T-helper 17 cell (primary cell): Measurements from ENCODE around the gene P4HB. TPM values are rescaled to one million over a fixed set of nuclear protein-coding genes. Genes with fewer than 3 reads are reported as not detected.
"Not testable (repeated sequence)": the region's sequence is repeated elsewhere in the genome, so short reads cannot be mapped to it uniquely, and the experiment has no call there.

ENCODE experiments used
- ATAC-seq: fragments of 150-1000 bp; cut with Tn5 transposase; 2 replicates; pipeline ENCODE4 v1.10.0; 2021; ENCODE audit warnings: mild to moderate bottlenecking, moderate library complexity
- DNase-seq, 3 donors: peaks; one replicate each; pipeline versions ENCODE4 v3.0.0 to v3.0.0-alpha.2; 2020 to 2021
- H3K9me3 ChIP-seq: one replicate; pipeline ENCODE4 v1.7.0; 2013; ENCODE audit warnings: low read length, mild to moderate bottlenecking; ENCODE audit not compliant: control insufficient read depth, poor library complexity, severe bottlenecking
- H3K27ac Mint-ChIP-seq: one replicate; pipeline ENCODE4 v1.8.0; 2022; ENCODE audit warnings: mild to moderate bottlenecking, moderate library complexity, mixed read lengths
- H3K27me3 Mint-ChIP-seq: one replicate; pipeline ENCODE4 v1.8.0; 2022; ENCODE audit warnings: mixed read lengths
- H3K36me3 Mint-ChIP-seq: one replicate; pipeline ENCODE4 v1.8.0; 2022; ENCODE audit warnings: low read depth, mixed read lengths
- H3K4me1 Mint-ChIP-seq: one replicate; pipeline ENCODE4 v1.8.0; 2022; ENCODE audit warnings: mild to moderate bottlenecking, mixed read lengths
- H3K4me3 Mint-ChIP-seq: one replicate; pipeline ENCODE4 v1.8.0; 2022; ENCODE audit warnings: mild to moderate bottlenecking, moderate library complexity, mixed read lengths
- total RNA-seq, 4 donors: library from RNA in 2 of 4; stranded (reverse) in 2 of 4; gene quantifications; one replicate each; pipeline ENCODE4 v1.2.3 and lab custom pipeline; 2022 to 2026

The P4HB gene
- total RNA-seq, 2 donors from 2014 or later = 281 to 320 TPM

DNA sequence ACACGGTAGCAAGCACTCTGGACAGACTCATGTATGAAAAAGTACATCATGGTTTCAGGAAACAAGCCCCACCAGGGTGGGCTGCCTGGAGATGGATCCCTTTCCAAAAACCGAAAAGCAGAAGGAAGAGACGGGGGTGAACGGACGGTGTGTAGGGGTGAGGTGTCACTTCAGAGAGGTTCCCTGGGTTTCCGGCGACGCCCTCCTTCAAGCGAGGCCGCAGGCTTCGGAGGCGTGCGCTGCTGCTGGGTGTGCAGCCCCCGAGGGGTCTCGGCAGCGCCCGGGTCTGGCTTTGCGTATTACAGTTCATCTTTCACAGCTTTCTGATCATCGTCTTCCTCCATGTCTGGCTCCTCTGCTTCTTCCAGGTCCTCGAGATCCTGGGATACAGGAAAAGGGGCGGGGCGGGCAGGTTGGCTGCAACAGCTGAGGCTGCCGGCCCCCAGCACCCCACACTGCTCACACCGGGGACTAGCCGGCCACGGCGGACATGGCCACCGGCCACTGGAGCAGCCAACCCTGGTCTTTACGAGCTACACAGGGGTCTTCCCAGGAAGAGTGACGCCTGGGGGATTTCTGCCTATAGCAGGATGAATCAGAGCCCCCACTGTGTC lies 16.5 kb downstream of the P4HB start:
- Mint-ChIP-seq H3K27ac (no peak overlapping the region), H3K4me1 (no peaks in the 10 kb centered on the region), H3K36me3 (peaks cover 2% of the 10 kb centered on the region), H3K4me3 (no peak overlapping the region), H3K27me3 (no peaks in the 10 kb centered on the region)
- no peaks in the 10 kb centered on the region for H3K9me3 ChIP-seq
- DNase-seq = no peak
- ATAC-seq = no peak

DNA sequence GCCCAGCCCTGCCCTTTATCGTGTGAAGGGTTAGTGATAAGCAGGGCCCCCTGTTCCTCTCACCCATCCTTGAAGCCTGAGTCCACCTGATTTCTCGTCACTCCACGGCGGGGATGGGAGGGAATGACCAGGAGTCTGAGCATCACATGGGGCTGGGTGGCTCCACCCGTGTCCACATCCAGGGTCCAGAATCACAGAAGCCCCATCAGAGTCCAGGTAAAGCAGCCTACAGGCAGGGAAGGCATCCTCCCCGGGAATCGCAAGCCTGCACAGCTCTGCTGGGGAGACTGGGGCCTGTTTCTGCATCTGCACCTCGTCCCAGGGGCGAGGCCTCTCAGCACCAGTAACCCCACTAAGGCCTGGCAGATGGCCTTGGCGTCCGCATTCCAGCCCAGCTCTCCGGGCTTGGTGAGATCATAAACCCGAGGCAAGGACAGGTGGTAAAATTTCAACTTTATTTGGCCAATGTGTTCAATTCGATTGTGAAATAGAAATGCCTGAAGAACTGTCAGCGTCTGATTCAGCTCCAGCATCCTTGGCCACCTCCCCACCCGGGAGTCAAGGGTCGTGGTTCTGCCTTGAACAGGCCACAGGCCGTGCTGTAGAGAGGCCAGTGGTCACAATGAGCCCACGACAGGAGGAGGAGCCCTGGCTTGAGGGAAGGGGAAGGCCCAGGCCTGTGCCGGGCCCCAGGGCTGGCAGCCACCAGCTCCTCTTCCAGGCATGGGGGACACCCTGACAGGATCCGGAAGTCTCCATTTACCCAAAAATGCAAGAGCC lies 17.4 kb downstream of the P4HB start:
- H3K4me1 Mint-ChIP-seq = no peaks in the 10 kb centered on the region
- DNase-seq = no peak
- no peak overlapping the region for H3K27ac Mint-ChIP-seq
- H3K4me3 Mint-ChIP-seq = no peak overlapping the region
- no peaks in the 10 kb centered on the region for H3K9me3 ChIP-seq
- no peaks in the 10 kb centered on the region for H3K27me3 Mint-ChIP-seq
- H3K36me3 Mint-ChIP-seq = peaks cover 2% of the 10 kb centered on the region
- no peak for ATAC-seq

DNA sequence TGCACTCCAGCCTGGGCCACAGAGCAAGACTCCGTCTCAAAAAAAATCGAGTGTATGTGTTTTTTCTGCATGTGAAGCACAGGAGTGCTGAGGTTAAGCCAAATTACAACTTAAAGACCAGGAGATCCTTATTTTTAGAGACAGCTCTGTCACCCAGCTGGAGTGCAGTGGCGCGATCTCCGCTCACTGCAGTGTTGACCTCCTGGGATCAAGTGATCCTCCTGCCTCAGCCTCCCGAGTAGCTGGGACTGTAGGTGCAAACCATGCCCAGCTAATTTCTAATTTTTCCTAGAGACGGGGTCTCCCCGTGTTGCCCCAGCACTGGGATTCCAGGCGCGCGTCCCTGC lies 18.0 kb downstream of the P4HB start:
- no peak for DNase-seq
- Mint-ChIP-seq H3K27me3 (no peaks in the 10 kb centered on the region), H3K36me3 (peaks cover 2% of the 10 kb centered on the region), H3K27ac (no peak overlapping the region), H3K4me3 (no peak overlapping the region), H3K4me1 (no peaks in the 10 kb centered on the region)
- H3K9me3 ChIP-seq = no peaks in the 10 kb centered on the region
- ATAC-seq = no peak

DNA sequence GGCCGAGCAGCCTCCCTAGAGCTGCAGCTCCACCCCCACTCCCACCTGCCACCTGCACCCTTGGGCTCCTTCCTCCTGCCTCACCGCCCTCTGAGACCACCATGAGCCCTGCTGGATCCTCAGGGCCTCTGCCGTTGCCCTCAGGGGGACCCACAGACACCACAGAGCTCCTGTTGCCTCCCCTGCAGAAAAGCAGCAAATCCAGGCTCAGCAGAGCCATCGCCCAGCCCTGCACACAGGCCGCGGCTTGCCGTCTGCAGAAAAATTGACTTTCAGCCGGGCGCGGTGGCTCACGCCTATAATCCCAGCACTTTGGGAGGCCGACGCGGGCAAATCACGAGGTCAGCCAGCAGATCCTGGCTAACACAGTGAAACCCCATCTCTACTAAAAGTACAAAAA lies 18.5 kb downstream of the P4HB start:
- Mint-ChIP-seq H3K36me3 (peaks cover 2% of the 10 kb centered on the region), H3K4me3 (no peak overlapping the region), H3K27ac (no peak overlapping the region), H3K27me3 (no peaks in the 10 kb centered on the region), H3K4me1 (no peaks in the 10 kb centered on the region)
- ATAC-seq (no peak), DNase-seq (no peak)
- H3K9me3 ChIP-seq = no peaks in the 10 kb centered on the region

DNA sequence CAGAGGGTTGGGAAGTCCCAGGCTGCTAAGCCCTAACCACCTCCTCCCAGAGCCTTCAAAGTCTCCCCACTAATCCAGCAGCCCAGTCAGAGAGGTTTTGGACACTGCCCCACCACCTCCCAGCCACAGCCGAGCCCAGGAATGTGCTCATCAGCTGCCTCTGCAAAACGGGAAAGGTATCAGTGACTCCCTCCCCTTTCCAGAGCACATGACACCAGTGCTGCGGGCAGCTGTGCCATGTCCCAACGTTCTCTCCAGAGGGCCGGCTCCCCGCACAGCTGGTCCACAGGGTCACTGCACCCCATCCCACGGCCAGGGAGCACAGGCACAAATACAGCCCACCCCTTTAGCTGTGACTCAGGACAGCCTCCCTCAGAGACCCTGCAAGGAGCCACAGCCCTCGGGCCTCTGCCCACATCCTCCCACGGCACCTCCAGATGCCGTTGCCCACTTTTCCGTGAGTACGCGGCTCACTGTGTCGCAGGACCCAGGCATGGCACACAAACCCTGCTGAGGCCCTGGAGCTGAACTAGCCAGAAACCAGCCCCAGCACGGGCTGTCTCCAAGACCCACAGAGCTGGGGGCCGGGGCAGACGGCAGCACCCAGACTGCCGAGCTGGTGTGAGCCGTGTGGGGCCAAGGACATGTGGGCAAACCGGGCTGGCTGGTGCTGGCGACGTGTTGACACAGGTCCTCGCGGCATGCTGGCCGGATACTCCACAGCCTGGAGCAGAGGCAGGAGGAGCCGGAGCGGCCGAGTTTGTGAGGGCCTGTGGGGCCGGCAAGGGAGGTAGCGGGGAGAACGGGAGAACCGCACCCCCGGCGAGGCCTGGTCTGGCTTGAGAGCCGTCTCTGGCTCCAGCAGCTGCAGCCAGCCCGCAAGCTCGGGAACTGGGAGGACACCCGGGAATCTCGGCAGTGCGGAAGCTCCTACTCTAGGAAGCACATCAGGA lies 19.2 kb downstream of the P4HB start:
- Mint-ChIP-seq H3K4me3 (no peak overlapping the region), H3K36me3 (peaks cover 2% of the 10 kb centered on the region), H3K27ac (no peak overlapping the region), H3K4me1 (no peaks in the 10 kb centered on the region), H3K27me3 (no peaks in the 10 kb centered on the region)
- DNase-seq (no peak), ATAC-seq (no peak)
- H3K9me3 ChIP-seq = no peaks in the 10 kb centered on the region

DNA sequence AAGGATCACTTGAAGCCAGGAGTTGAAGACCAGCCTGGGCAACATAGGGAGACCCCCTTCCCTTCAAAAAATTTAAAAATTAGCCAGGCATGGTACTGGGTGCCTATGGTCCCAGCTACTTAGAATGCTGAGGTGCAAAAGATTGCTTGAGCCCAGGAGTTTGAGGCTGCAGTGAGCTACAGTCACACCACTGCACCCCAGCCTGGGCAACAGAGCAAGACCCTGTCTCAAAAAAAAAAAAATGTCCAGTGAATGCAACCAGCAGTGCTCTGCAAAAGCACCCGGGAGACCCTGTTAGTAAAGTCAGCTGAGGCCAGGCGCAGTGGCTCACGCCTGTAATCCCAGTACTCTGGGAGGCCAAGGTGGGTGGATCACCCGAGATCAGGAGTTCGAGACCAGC lies 20.3 kb downstream of the P4HB start:
- not testable (repeated sequence) for DNase-seq, ATAC-seq, H3K4me3 Mint-ChIP-seq, H3K9me3 ChIP-seq, H3K27me3 Mint-ChIP-seq, H3K27ac Mint-ChIP-seq, H3K4me1 Mint-ChIP-seq, H3K36me3 Mint-ChIP-seq

DNA sequence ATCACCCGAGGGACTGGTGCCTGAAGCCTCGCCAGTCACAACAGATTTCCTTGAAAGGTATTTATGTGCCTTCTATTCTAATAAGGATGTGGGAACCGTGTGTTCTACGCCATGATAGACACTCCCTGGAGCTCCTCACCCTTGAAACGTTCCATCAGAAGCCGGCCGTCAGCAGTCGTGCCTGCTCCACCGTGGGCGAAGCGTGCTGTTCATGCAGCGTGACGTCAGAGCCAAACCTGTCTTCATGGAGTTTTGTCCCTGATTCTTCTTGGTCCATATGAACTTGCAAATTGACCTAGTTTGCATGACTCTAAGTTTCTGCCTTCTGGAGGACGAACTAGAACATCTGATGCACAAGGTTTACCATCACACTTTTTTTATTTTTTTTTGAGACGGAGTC lies 21.0 kb downstream of the P4HB start:
- Mint-ChIP-seq H3K4me1 (no peaks in the 10 kb centered on the region), H3K27ac (no peak overlapping the region), H3K4me3 (no peak overlapping the region), H3K36me3 (no peaks in the 10 kb centered on the region), H3K27me3 (no peaks in the 10 kb centered on the region)
- no peaks in the 10 kb centered on the region for H3K9me3 ChIP-seq
- ATAC-seq (no peak), DNase-seq (no peak)

DNA sequence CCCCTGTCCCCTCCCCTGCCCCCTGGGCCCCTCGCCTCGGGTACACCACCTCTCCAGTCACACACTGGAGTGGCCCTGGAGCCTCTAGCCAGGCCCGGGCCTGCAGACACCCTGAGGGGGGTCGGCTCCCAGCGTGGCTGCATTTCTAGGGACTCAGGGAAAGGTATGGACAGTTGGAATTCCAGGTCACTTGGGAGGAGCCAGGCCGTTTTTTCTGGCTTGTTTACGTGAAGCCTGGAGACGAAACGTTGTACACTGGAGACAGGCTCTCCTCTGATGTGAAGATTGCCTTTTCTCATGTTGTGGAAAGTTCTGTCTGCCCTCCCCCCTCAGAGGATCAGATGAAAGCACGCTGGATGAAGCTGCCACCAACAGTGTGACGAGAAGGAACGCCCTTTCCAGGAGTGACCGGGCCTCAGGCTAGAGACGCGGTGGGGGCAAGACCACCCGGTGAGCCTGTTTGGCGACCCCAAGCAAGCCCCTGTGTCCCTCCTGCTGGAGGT lies 21.5 kb downstream of the P4HB start:
- H3K27me3 Mint-ChIP-seq = no peaks in the 10 kb centered on the region
- no peak overlapping the region for H3K27ac Mint-ChIP-seq
- no peaks in the 10 kb centered on the region for H3K36me3 Mint-ChIP-seq
- DNase-seq = no peak
- H3K9me3 ChIP-seq = no peaks in the 10 kb centered on the region
- no peak overlapping the region for H3K4me3 Mint-ChIP-seq
- no peak for ATAC-seq
- no peaks in the 10 kb centered on the region for H3K4me1 Mint-ChIP-seq

DNA sequence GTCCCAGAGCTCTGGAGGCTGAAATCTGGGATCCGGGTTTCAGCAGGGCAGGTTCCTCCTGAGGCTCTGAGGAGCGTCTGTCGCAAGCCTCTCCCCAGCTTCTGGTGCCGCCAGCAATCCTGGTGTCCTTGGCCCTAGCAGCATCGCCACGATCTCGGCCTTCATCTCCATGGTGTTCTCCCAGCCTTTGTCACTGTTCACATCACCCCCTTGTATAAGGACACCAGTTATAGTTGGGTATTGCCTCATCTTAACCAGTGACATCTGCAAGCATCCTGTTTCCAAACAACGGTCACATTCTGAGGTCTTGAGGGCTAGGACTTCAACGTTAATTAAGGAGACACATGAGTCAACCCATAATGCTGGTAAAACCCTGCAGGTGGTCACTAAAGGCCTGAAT lies 22.7 kb downstream of the P4HB start:
- Mint-ChIP-seq H3K36me3 (no peaks in the 10 kb centered on the region), H3K4me3 (no peak overlapping the region), H3K27me3 (no peaks in the 10 kb centered on the region), H3K4me1 (no peaks in the 10 kb centered on the region), H3K27ac (no peak overlapping the region)
- DNase-seq (no peak), ATAC-seq (no peak)
- no peaks in the 10 kb centered on the region for H3K9me3 ChIP-seq

DNA sequence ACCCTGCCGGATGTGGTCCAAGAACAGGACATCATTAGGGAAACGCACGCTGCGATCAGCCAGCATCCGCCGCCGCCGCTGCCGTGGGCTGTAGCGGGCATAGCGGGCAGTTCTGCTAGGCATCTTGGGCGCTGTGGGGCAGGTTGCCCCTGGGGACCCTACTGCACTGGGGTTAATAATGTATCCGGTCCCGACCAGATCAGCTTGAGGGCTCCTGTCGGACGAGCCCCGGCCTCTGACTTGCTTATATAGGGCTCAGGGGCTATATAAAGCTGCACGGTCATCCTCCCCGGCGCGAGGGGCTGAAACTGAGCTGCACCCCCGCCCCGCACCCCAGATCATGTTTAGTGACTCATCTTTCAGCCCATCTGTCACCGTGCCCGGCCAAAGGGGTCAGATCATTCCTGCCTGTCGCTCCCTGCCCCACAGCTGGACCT lies 25.5 kb downstream of the P4HB start, which contains the start of gene PPP1R27:
Gene PPP1R27 (minus strand): TSS at position 220 of the 437 bp plus-strand sequence. CDS start 97 bp downstream, at position 123.
- Mint-ChIP-seq H3K27me3 (no peaks in the 10 kb centered on the region), H3K27ac (peak within 1 kb of the TSS; percentile 83), H3K4me3 (peak within 1 kb of the TSS; percentile 81), H3K36me3 (peaks cover 2% of the 10 kb centered on the region), H3K4me1 (peaks cover 17% of the 10 kb centered on the region)
- DNase-seq = no peak
- H3K9me3 ChIP-seq = no peaks in the 10 kb centered on the region
- ATAC-seq = no peak

DNA sequence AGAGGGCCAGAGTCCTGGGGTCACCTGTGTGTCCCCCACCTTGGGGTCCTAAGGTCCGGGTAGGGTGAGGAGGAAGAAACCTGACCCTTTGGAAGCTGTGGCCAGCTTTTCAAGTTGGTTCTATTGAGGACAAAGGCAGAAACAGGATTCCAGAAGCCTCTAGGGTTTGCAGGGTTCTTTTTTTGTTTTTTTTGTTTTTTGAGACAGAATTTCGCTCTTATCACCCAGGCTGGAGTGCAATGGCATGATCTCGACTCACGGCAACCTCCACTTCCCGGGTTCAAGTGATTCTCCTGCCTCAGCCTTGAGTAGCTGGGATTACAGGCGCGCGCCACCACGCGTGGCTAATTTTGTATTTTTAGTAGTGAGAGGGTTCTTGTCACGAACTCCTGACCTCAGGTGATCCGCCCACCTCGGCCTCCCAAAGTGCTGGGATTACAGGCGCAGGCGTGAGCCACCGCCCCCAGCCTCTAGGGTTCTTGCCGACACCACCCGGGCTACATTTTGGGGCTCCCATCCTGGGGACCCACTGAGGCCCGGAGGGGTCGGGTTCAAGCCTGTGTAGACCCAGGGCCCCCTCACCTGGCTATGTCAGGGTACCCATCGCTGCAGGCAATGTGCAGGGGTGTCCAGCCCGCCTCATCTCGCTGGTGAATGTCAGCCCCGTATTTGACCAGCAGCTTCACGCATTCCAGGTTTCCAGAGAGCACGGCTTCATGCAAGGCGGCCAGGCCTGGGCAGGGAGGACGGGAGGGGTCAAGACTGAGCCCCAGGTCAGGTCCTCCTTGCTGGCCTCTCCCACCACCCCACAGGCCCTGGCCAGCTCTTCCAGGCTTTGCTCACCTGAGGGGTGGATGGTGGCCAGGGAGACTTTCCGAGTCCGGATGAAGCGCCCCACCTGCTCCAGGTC lies 26.2 kb downstream of the P4HB start:
- peaks cover 2% of the 10 kb centered on the region for H3K36me3 Mint-ChIP-seq
- peaks cover 17% of the 10 kb centered on the region for H3K4me1 Mint-ChIP-seq
- DNase-seq = no peak
- H3K4me3 Mint-ChIP-seq = peak overlapping the region; percentile 81
- H3K27ac Mint-ChIP-seq = peak overlapping the region; percentile 83
- no peaks in the 10 kb centered on the region for H3K27me3 Mint-ChIP-seq
- ATAC-seq = no peak
- no peaks in the 10 kb centered on the region for H3K9me3 ChIP-seq

DNA sequence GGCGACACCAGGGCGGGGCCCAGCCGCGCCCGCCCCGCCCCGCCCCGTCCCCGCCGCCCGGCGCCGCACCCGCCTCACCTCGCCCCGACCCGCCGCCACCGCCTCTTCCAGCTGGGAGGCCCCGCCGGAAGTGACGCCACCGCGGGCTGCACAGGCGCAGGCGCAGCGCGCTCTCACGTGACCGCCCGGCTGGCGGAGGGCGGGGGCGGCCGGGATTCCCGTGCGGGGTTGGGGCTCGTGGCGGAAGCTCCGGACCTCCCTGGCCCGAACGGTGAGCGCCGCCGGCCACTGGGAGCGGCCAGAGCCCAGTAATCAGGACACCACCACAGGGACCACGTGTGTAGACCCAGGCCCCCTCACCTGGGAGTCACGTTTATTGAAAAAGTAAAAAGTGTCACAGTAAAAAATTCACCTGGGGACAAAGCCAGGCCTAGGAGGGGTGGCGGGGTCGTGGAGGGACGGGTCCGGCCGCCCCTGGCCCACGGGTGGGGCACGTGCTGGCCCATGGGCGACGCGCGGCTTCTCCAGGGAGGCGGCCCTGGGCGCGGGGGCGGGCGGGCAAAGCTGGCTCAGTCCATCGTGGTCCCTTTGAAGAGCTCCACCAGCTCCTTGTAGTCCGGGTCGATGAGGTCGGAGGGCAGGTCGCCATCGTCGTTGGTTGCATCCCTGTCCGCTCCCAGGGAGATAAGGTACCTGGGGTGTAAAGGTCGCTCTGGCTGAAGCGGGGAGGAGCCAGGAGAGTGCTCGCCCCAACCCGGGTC lies 27.0 kb downstream of the P4HB start, which contains the start of gene MCRIP1:
Gene MCRIP1 (minus strand): TSS at position 132 of the 761 bp plus-strand sequence. CDS start 8,785 bp downstream, outside the sequence.
- peaks cover 2% of the 10 kb centered on the region for H3K36me3 Mint-ChIP-seq
- H3K27me3 Mint-ChIP-seq = no peaks in the 10 kb centered on the region
- no peaks in the 10 kb centered on the region for H3K9me3 ChIP-seq
- peak within 1 kb of the TSS; percentile 95 for H3K4me3 Mint-ChIP-seq
- H3K4me1 Mint-ChIP-seq = peaks cover 19% of the 10 kb centered on the region
- peak within 1 kb of the TSS; percentile 96 for H3K27ac Mint-ChIP-seq
- ATAC-seq (peak; percentile 81), DNase-seq (peak; percentile 91 to 96 (median 93))
